Endothelial cell of umbilical vein (primary cell): ENCODE measurements around the gene SH3BGRL. TPM values are rescaled to one million over a fixed set of nuclear protein-coding genes. Genes with fewer than 3 reads are reported as not detected.
A peak's percentile ranks its signal among the peaks of the same experiment; 100 is the strongest.

Experiments
- BruUV-seq: library from RNA; stranded (reverse); fragments of 400-500 nt; replicated peaks from 2 replicates; lab custom pipeline; 2021; lab: Mats Ljungman, UMichigan
- CTCF ChIA-PET: fragments of 300-600, 350-600 bp; sonication (Branson Sonifier 250); formaldehyde crosslinking; loops from one replicate; lab custom pipeline; 2021; ENCODE audit warnings: antibody characterized with exemption, inconsistent platforms; lab: Charles Lee
- POLR2A ChIA-PET: fragments of 300-600, 350-600 bp; sonication (Branson Sonifier 250); formaldehyde crosslinking; loops from one replicate; lab custom pipeline; 2021; ENCODE audit warnings: antibody characterized with exemption, inconsistent platforms; lab: Charles Lee
- DNase-seq: peaks from one replicate; pipeline ENCODE4 v3.0.0-alpha.2; 2011; ENCODE audit warnings: low read depth, low spot score
- FAIRE-seq: peaks from 2 replicates; lab custom pipeline; 2011; peaks lifted over from hg19 to GRCh38; lab: Jason Lieb, UNC
- H2AFZ ChIP-seq: 2 replicates; pipeline ENCODE4 v1.6.0; 2012; ENCODE audit warnings: low read depth, low read length, control low read depth, inconsistent platforms
- H3K27ac ChIP-seq: 2 replicates; pipeline ENCODE4 v1.5.1; 2011; ENCODE audit warnings: low read depth, mild to moderate bottlenecking, control low read depth, low read length, moderate library complexity; ENCODE audit not compliant: insufficient read depth
- H3K27me3 ChIP-seq, 2 experiments: 2 replicates each; pipeline versions ENCODE4 v1.6.0 to v1.6.1; 2011; ENCODE audit warnings: low read length in 2 of 2, mixed read lengths in 1 of 2; ENCODE audit not compliant: control insufficient read depth in 2 of 2, insufficient read depth in 2 of 2
- H3K36me3 ChIP-seq, 2 experiments: 2 replicates in 1 of 2; 3 replicates in 1 of 2; pipeline ENCODE4 v1.5.1; 2011; ENCODE audit warnings: low read length in 2 of 2, mild to moderate bottlenecking in 1 of 2, moderate library complexity in 1 of 2; ENCODE audit not compliant: control insufficient read depth in 2 of 2, insufficient read depth in 2 of 2; ENCODE audit errors: extremely low read depth in 1 of 2
- H3K4me1 ChIP-seq: 3 replicates; pipeline ENCODE4 v1.5.1; 2011; ENCODE audit warnings: mild to moderate bottlenecking, low read length; ENCODE audit not compliant: control insufficient read depth, insufficient read depth; ENCODE audit errors: extremely low read depth
- H3K4me2 ChIP-seq: 2 replicates; pipeline ENCODE4 v1.6.1; 2011; ENCODE audit warnings: low read length, control low read depth, mixed read lengths; ENCODE audit not compliant: insufficient read depth
- H3K4me3 ChIP-seq, 3 experiments: fragments of 200-600 bp in 1 of 3; sonication (generic), shearing (Covaris generic) in 1 of 3; replicated peaks in 1 of 3; 2 replicates each; pipeline ENCODE4 v1.5.1; 2011 to 2016; ENCODE audit warnings: control low read depth in 3 of 3, low read length in 3 of 3, mild to moderate bottlenecking in 2 of 3, inconsistent platforms in 1 of 3, low read depth in 1 of 3, moderate library complexity in 1 of 3; ENCODE audit not compliant: insufficient read depth in 1 of 3
- H3K79me2 ChIP-seq: 2 replicates; pipeline ENCODE4 v1.6.0; 2012; ENCODE audit warnings: low read length, inconsistent platforms; ENCODE audit not compliant: control insufficient read depth, insufficient read depth
- H3K9ac ChIP-seq: replicated peaks from 2 replicates; pipeline ENCODE3; 2011; ENCODE audit warnings: low read length, control low read depth; ENCODE audit not compliant: insufficient read depth; ENCODE audit errors: extremely low read depth
- H3K9me1 ChIP-seq: replicated peaks from 3 replicates; pipeline ENCODE4 v1.6.0; 2011; ENCODE audit warnings: mild to moderate bottlenecking, low read length; ENCODE audit not compliant: control insufficient read depth, insufficient read depth; ENCODE audit errors: extremely low read depth
- H3K9me3 ChIP-seq: replicated peaks from 2 replicates; pipeline ENCODE4 v1.5.1; 2012; ENCODE audit warnings: low read length, inconsistent platforms; ENCODE audit not compliant: control insufficient read depth, insufficient read depth
- H4K20me1 ChIP-seq: replicated peaks from 2 replicates; pipeline ENCODE3; 2011; ENCODE audit warnings: mild to moderate bottlenecking, low read length; ENCODE audit not compliant: control insufficient read depth, insufficient read depth; ENCODE audit errors: extremely low read depth
- CTCF ChIP-seq, 2 donors: IDR thresholded peaks; 1 replicate in 1 of 2; 2 replicates in 1 of 2; pipeline ENCODE4 v1.5.1; 2011; ENCODE audit warnings: low read length in 2 of 2, mild to moderate bottlenecking in 2 of 2, moderate library complexity in 2 of 2, control low read depth in 1 of 2, inconsistent platforms in 1 of 2, low read depth in 1 of 2; ENCODE audit not compliant: insufficient read depth in 1 of 2; ENCODE audit errors: extremely low read depth in 1 of 2
- EZH2 ChIP-seq: IDR thresholded peaks from 2 replicates; pipeline ENCODE4 v1.6.1; 2012; ENCODE audit warnings: borderline replicate concordance, low read depth, mild to moderate bottlenecking, moderate library complexity, low read length, inconsistent platforms; ENCODE audit not compliant: severe bottlenecking
- FOS ChIP-seq: IDR thresholded peaks from 2 replicates; pipeline ENCODE4 v1.6.1; 2011; ENCODE audit warnings: mild to moderate bottlenecking, low read length, moderate library complexity, borderline replicate concordance; ENCODE audit not compliant: insufficient read depth
- GATA2 ChIP-seq: IDR thresholded peaks from 2 replicates; pipeline ENCODE4 v1.7.0; 2011; ENCODE audit warnings: low read depth, mild to moderate bottlenecking, moderate library complexity, mixed read lengths, low read length; ENCODE audit not compliant: insufficient read length, insufficient read depth
- JUN ChIP-seq: IDR thresholded peaks from 2 replicates; pipeline ENCODE4 v1.6.1; 2011; ENCODE audit warnings: borderline replicate concordance, low read depth; ENCODE audit not compliant: insufficient read length, insufficient read depth
- MAX ChIP-seq: IDR thresholded peaks from 2 replicates; pipeline ENCODE4 v1.6.1; 2011; ENCODE audit not compliant: insufficient read depth, insufficient read length
- MYC ChIP-seq: IDR thresholded peaks from one replicate; pipeline ENCODE4 v1.6.1; 2011; ENCODE audit warnings: mild to moderate bottlenecking, low read depth, low read length
- POLR2A ChIP-seq: IDR thresholded peaks from 2 replicates; pipeline ENCODE4 v1.6.1; 2012; ENCODE audit warnings: low read depth, mild to moderate bottlenecking, control low read depth, low read length
- POLR2AphosphoS5 ChIP-seq: IDR thresholded peaks from 2 replicates; pipeline ENCODE4 v1.6.1; 2012; ENCODE audit warnings: low read depth, mild to moderate bottlenecking, control low read depth, low read length, moderate library complexity; ENCODE audit not compliant: insufficient read depth
- dilution Hi-C: fragments of 300-500 bp; cut with MboI; formaldehyde crosslinking; loops from one replicate; pipeline ENCODE4 v1.15.0; 2019; ENCODE audit warnings: low sequenced_read_pairs; ENCODE audit not compliant: extremely low pct_ligation_motif_present
- intact Hi-C: fragments of 100-400 bp; cut with micrococcal nuclease; formaldehyde crosslinking; loops from one replicate; pipeline ENCODE4 v1.10.0; 2022
- polyA plus RNA-seq, 4 experiments: library from polyadenylated mRNA; depleted of rRNA in 3 of 4; stranded (reverse) in 3 of 4; unstranded in 1 of 4; fragments of >200 nt; gene quantifications; 2 replicates each; pipeline versions ENCODE4 v1.2.1 to v1.2.3, GENCODE V29; 2011 to 2012; ENCODE audit warnings: missing spikeins in 1 of 4
- total RNA-seq: library from RNA; stranded (reverse); gene quantifications from 2 replicates; pipeline ENCODE4 v1.2.3, GENCODE V29; 2021

SH3BGRL gene
- total and polyA plus RNA-seq, 2 donors (not counting 3 experiments of a cell fraction or from before 2014, with no cell fraction given), result 45.6 to 65.7 TPM

GRCh38 chrX:81202456-81202819, 536 bp downstream of the SH3BGRL start:
- Histone ChIP-seq H2AFZ (peak overlapping the region; percentile 96), H3K4me1 (peaks cover 10% of the 10 kb centered on the region), H3K27ac (peak overlapping the region; percentile 86), H3K36me3 (no peaks in the 10 kb centered on the region), H3K9ac (peak overlapping the region; percentile 77), H3K9me1 (no peaks in the 10 kb centered on the region), H3K79me2 (peaks cover 19% of the 10 kb centered on the region), H3K27me3 (no peaks in the 10 kb centered on the region), H3K4me3 (peak overlapping the region; percentile 77 to 99 (median 97)), H3K9me3 (no peaks in the 10 kb centered on the region), H3K4me2 (peak overlapping the region; percentile 92), H4K20me1 (no peaks in the 10 kb centered on the region)
- no peak for TF ChIP-seq POLR2A
- TF ChIP-seq EZH2, result no peak
- no peak for TF ChIP-seq FOS
- TF ChIP-seq CTCF (IDR thresholded peaks at IDR 0.05; ENCODE audit: extremely low read depth in 1 of 2, insufficient read depth in 1 of 2, low read depth in 1 of 2, low read length in 2 of 2), result no peak
- TF ChIP-seq MYC, result no peak
- no peak for TF ChIP-seq MAX
- TF ChIP-seq JUN, result no peak
- TF ChIP-seq POLR2AphosphoS5, result no peak
- TF ChIP-seq GATA2, result no peak
- POLR2A ChIA-PET, result no interaction called here
- DNase-seq (peak; percentile 46), FAIRE-seq (peak; percentile 24)
- intact Hi-C loops (loop anchor here (2.0 to 10.0 kb wide), 3 partner anchors 82 to 1552 kb away; partner anchors contain the start of gene BRWD3), dilution Hi-C loops (no loop called here)
- CTCF ChIA-PET, result interaction anchor here (0.5 to 2.5 kb wide), 3 partner anchors 78 to 326 kb away, joined by 3 to 6 read pairs (median 3); no protein-coding TSS in a partner anchor
- BruUV-seq, result TSS peak; percentile 56
